Measurements from ENCODE around the gene ZNF213. TPM values are rescaled to one million over a fixed set of nuclear protein-coding genes. Genes with fewer than 3 reads are reported as not detected.

The ZNF213 gene
- polyA plus RNA-seq, 1 donor (not counting 4 experiments of a cell fraction or from before 2014, with no cell fraction given), result 0.51 TPM

DNA sequence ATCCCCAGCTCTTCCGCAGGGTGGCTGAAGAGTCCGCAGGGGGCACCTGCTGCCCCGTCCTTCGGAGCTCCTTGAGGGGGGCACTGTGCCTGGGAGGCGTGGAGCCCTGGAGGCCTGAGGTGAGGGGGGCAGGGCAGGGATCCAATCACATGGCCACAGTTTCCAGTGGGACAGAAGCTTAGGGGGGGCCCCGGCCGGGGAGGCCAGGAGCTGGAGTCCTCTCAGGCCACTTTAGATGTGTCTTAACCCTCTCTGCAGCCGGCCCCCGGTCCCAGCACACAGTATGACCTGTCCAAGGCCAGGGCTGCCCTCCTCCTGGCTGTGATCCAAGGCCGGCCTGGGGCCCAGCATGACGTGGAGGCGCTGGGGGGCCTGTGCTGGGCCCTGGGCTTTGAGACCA, 10.8 kb downstream of the ZNF213 start:
- FAIRE-seq (no peak), DNase-seq (ENCODE audit: low read depth, low spot score) (no peak)
- H3K9me1 ChIP-seq (ENCODE audit: control insufficient read depth, extremely low read depth, insufficient read depth, low read length), result no peaks in the 10 kb centered on the region
- no peak overlapping the region for H3K4me2 ChIP-seq (ENCODE audit: control insufficient read depth, extremely low read depth, insufficient read depth, low read depth, low read length)
- dilution Hi-C loops (cut with MboI; ENCODE audit: extremely low pct_ligation_motif_present, low sequenced_read_pairs), result no loop called here
- H3K36me3 ChIP-seq (ENCODE audit: control insufficient read depth in 2 of 2, extremely low read depth in 1 of 2, insufficient read depth in 2 of 2, low read length in 2 of 2), result peaks cover 0 to 7% of the 10 kb centered on the region in 2 experiments
- no peak overlapping the region for H2AFZ ChIP-seq (ENCODE audit: control insufficient read depth, low read length)
- no peaks in the 10 kb centered on the region for H3K9me3 ChIP-seq (ENCODE audit: control insufficient read depth, low read depth, low read length)
- no peaks in the 10 kb centered on the region for H3K27me3 ChIP-seq (ENCODE audit: control insufficient read depth, extremely low read depth, insufficient read depth, low read length)
- TF ChIP-seq, protein P1, sequence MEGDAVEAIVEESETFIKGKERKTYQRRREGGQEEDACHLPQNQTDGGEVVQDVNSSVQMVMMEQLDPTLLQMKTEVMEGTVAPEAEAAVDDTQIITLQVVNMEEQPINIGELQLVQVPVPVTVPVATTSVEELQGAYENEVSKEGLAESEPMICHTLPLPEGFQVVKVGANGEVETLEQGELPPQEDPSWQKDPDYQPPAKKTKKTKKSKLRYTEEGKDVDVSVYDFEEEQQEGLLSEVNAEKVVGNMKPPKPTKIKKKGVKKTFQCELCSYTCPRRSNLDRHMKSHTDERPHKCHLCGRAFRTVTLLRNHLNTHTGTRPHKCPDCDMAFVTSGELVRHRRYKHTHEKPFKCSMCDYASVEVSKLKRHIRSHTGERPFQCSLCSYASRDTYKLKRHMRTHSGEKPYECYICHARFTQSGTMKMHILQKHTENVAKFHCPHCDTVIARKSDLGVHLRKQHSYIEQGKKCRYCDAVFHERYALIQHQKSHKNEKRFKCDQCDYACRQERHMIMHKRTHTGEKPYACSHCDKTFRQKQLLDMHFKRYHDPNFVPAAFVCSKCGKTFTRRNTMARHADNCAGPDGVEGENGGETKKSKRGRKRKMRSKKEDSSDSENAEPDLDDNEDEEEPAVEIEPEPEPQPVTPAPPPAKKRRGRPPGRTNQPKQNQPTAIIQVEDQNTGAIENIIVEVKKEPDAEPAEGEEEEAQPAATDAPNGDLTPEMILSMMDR (optimal IDR thresholded peaks at IDR 0.05 in 1 of 3, IDR thresholded peaks at IDR 0.05 in 1 of 3, conservative IDR thresholded peaks at IDR 0.05 in 1 of 3; ENCODE audit: extremely low read depth in 1 of 3, insufficient read depth in 2 of 3, low read length in 3 of 3), result no peak
- no peak for TF ChIP-seq EZH2 (IDR thresholded peaks at IDR 0.05; ENCODE audit: low read length)
- H3K79me2 ChIP-seq (ENCODE audit: control insufficient read depth, insufficient read depth, low read length), result no peaks in the 10 kb centered on the region
- H3K4me1 ChIP-seq (ENCODE audit: control insufficient read depth, extremely low read depth, insufficient read depth, low read length), result no peaks in the 10 kb centered on the region
- H3K27ac ChIP-seq (ENCODE audit: control insufficient read depth, insufficient read depth, low read length), result no peak overlapping the region
- H3K9ac ChIP-seq (ENCODE audit: control insufficient read depth, extremely low read depth, insufficient read depth, low read length), result no peak overlapping the region
- no peaks in the 10 kb centered on the region for H4K20me1 ChIP-seq (ENCODE audit: control insufficient read depth, extremely low read depth, insufficient read depth, low read length)
- H3K4me3 ChIP-seq (ENCODE audit: control insufficient read depth in 2 of 3, extremely low read depth in 1 of 3, insufficient read depth in 2 of 3, low read depth in 1 of 3, low read length in 3 of 3), result no peak overlapping the region

DNA sequence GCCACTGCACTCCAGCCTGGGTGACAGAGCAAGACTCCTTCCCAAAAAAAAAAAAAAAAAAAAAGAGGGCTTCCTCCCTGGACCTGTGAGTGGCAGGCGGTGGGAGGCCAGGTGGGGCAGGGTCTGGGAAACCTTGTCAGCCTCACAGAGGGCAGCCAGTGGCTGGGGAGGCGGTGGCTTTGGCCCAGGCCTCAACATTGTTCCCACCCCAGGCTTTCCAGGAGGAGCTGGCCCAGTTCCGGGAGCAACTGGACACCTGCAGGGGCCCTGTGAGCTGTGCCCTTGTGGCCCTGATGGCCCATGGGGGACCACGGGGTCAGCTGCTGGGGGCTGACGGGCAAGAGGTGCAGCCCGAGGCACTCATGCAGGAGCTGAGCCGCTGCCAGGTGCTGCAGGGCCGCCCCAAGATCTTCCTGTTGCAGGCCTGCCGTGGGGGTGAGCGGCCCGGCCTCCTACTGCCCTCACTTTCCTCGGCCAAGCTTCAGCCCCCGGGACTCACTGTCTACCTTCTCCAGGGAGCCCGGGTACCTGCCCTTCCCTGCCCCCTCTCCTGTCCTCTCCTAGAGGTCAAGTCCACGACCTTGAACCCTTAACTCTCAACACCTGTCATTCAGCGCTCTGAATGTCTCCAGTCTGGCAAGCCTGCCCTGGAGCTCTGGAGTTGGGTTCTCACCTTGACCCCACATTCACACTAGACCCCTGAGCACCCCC, 12.4 kb downstream of the ZNF213 start:
- H2AFZ ChIP-seq (ENCODE audit: control insufficient read depth, low read length), result no peak overlapping the region
- TF ChIP-seq EZH2 (IDR thresholded peaks at IDR 0.05; ENCODE audit: low read length), result no peak
- TF ChIP-seq, protein P1 (optimal IDR thresholded peaks at IDR 0.05 in 1 of 3, IDR thresholded peaks at IDR 0.05 in 1 of 3, conservative IDR thresholded peaks at IDR 0.05 in 1 of 3; ENCODE audit: extremely low read depth in 1 of 3, insufficient read depth in 2 of 3, low read length in 3 of 3), result no peak
- peaks cover 1% of the 10 kb centered on the region for H4K20me1 ChIP-seq (ENCODE audit: control insufficient read depth, extremely low read depth, insufficient read depth, low read length)
- DNase-seq (ENCODE audit: low read depth, low spot score), result no peak
- H3K9me1 ChIP-seq (ENCODE audit: control insufficient read depth, extremely low read depth, insufficient read depth, low read length), result no peaks in the 10 kb centered on the region
- no peaks in the 10 kb centered on the region for H3K79me2 ChIP-seq (ENCODE audit: control insufficient read depth, insufficient read depth, low read length)
- H3K4me1 ChIP-seq (ENCODE audit: control insufficient read depth, extremely low read depth, insufficient read depth, low read length), result peaks cover 2% of the 10 kb centered on the region
- H3K4me2 ChIP-seq (ENCODE audit: control insufficient read depth, extremely low read depth, insufficient read depth, low read depth, low read length), result no peak overlapping the region
- no peak overlapping the region for H3K27ac ChIP-seq (ENCODE audit: control insufficient read depth, insufficient read depth, low read length)
- H3K9me3 ChIP-seq (ENCODE audit: control insufficient read depth, low read depth, low read length), result no peaks in the 10 kb centered on the region
- peaks cover 0 to 1% of the 10 kb centered on the region in 2 experiments for H3K36me3 ChIP-seq (ENCODE audit: control insufficient read depth in 2 of 2, extremely low read depth in 1 of 2, insufficient read depth in 2 of 2, low read length in 2 of 2)
- dilution Hi-C loops (cut with MboI; ENCODE audit: extremely low pct_ligation_motif_present, low sequenced_read_pairs), result no loop called here
- no peak overlapping the region for H3K4me3 ChIP-seq (ENCODE audit: control insufficient read depth in 2 of 3, extremely low read depth in 1 of 3, insufficient read depth in 2 of 3, low read depth in 1 of 3, low read length in 3 of 3)
- FAIRE-seq, result no peak
- H3K9ac ChIP-seq (ENCODE audit: control insufficient read depth, extremely low read depth, insufficient read depth, low read length), result no peak overlapping the region
- no peaks in the 10 kb centered on the region for H3K27me3 ChIP-seq (ENCODE audit: control insufficient read depth, extremely low read depth, insufficient read depth, low read length)

Measured in keratinocyte (primary cell).